Endothelial cell of umbilical vein (primary cell): ENCODE measurements around the gene IL22RA1. TPM values are rescaled to one million over a fixed set of nuclear protein-coding genes. Genes with fewer than 3 reads are reported as not detected.

ENCODE experiments used
- BruUV-seq: library from RNA; stranded (reverse); fragments of 400-500 nt; replicated peaks from 2 replicates; lab custom pipeline; 2021; lab: Mats Ljungman, UMichigan
- CTCF ChIA-PET: fragments of 300-600, 350-600 bp; sonication (Branson Sonifier 250); formaldehyde crosslinking; loops from one replicate; lab custom pipeline; 2021; ENCODE audit warnings: antibody characterized with exemption, inconsistent platforms; lab: Charles Lee
- POLR2A ChIA-PET: fragments of 300-600, 350-600 bp; sonication (Branson Sonifier 250); formaldehyde crosslinking; loops from one replicate; lab custom pipeline; 2021; ENCODE audit warnings: antibody characterized with exemption, inconsistent platforms; lab: Charles Lee
- DNase-seq: peaks from one replicate; pipeline ENCODE4 v3.0.0-alpha.2; 2011; ENCODE audit warnings: low read depth, low spot score
- FAIRE-seq: peaks from 2 replicates; lab custom pipeline; 2011; peaks lifted over from hg19 to GRCh38; lab: Jason Lieb, UNC
- H2AFZ ChIP-seq: 2 replicates; pipeline ENCODE4 v1.6.0; 2012; ENCODE audit warnings: low read depth, low read length, control low read depth, inconsistent platforms
- H3K27ac ChIP-seq: 2 replicates; pipeline ENCODE4 v1.5.1; 2011; ENCODE audit warnings: low read depth, mild to moderate bottlenecking, control low read depth, low read length, moderate library complexity; ENCODE audit not compliant: insufficient read depth
- H3K27me3 ChIP-seq, 2 experiments: 2 replicates each; pipeline versions ENCODE4 v1.6.0 to v1.6.1; 2011; ENCODE audit warnings: low read length in 2 of 2, mixed read lengths in 1 of 2; ENCODE audit not compliant: control insufficient read depth in 2 of 2, insufficient read depth in 2 of 2
- H3K36me3 ChIP-seq, 2 experiments: 2 replicates in 1 of 2; 3 replicates in 1 of 2; pipeline ENCODE4 v1.5.1; 2011; ENCODE audit warnings: low read length in 2 of 2, mild to moderate bottlenecking in 1 of 2, moderate library complexity in 1 of 2; ENCODE audit not compliant: control insufficient read depth in 2 of 2, insufficient read depth in 2 of 2; ENCODE audit errors: extremely low read depth in 1 of 2
- H3K4me1 ChIP-seq: 3 replicates; pipeline ENCODE4 v1.5.1; 2011; ENCODE audit warnings: mild to moderate bottlenecking, low read length; ENCODE audit not compliant: control insufficient read depth, insufficient read depth; ENCODE audit errors: extremely low read depth
- H3K4me2 ChIP-seq: 2 replicates; pipeline ENCODE4 v1.6.1; 2011; ENCODE audit warnings: low read length, control low read depth, mixed read lengths; ENCODE audit not compliant: insufficient read depth
- H3K4me3 ChIP-seq, 3 experiments: fragments of 200-600 bp in 1 of 3; sonication (generic), shearing (Covaris generic) in 1 of 3; replicated peaks in 1 of 3; 2 replicates each; pipeline ENCODE4 v1.5.1; 2011 to 2016; ENCODE audit warnings: control low read depth in 3 of 3, low read length in 3 of 3, mild to moderate bottlenecking in 2 of 3, inconsistent platforms in 1 of 3, low read depth in 1 of 3, moderate library complexity in 1 of 3; ENCODE audit not compliant: insufficient read depth in 1 of 3
- H3K79me2 ChIP-seq: 2 replicates; pipeline ENCODE4 v1.6.0; 2012; ENCODE audit warnings: low read length, inconsistent platforms; ENCODE audit not compliant: control insufficient read depth, insufficient read depth
- H3K9ac ChIP-seq: replicated peaks from 2 replicates; pipeline ENCODE3; 2011; ENCODE audit warnings: low read length, control low read depth; ENCODE audit not compliant: insufficient read depth; ENCODE audit errors: extremely low read depth
- H3K9me1 ChIP-seq: replicated peaks from 3 replicates; pipeline ENCODE4 v1.6.0; 2011; ENCODE audit warnings: mild to moderate bottlenecking, low read length; ENCODE audit not compliant: control insufficient read depth, insufficient read depth; ENCODE audit errors: extremely low read depth
- H3K9me3 ChIP-seq: replicated peaks from 2 replicates; pipeline ENCODE4 v1.5.1; 2012; ENCODE audit warnings: low read length, inconsistent platforms; ENCODE audit not compliant: control insufficient read depth, insufficient read depth
- H4K20me1 ChIP-seq: replicated peaks from 2 replicates; pipeline ENCODE3; 2011; ENCODE audit warnings: mild to moderate bottlenecking, low read length; ENCODE audit not compliant: control insufficient read depth, insufficient read depth; ENCODE audit errors: extremely low read depth
- CTCF ChIP-seq, 2 donors: IDR thresholded peaks; 1 replicate in 1 of 2; 2 replicates in 1 of 2; pipeline ENCODE4 v1.5.1; 2011; ENCODE audit warnings: low read length in 2 of 2, mild to moderate bottlenecking in 2 of 2, moderate library complexity in 2 of 2, control low read depth in 1 of 2, inconsistent platforms in 1 of 2, low read depth in 1 of 2; ENCODE audit not compliant: insufficient read depth in 1 of 2; ENCODE audit errors: extremely low read depth in 1 of 2
- EZH2 ChIP-seq: IDR thresholded peaks from 2 replicates; pipeline ENCODE4 v1.6.1; 2012; ENCODE audit warnings: borderline replicate concordance, low read depth, mild to moderate bottlenecking, moderate library complexity, low read length, inconsistent platforms; ENCODE audit not compliant: severe bottlenecking
- FOS ChIP-seq: IDR thresholded peaks from 2 replicates; pipeline ENCODE4 v1.6.1; 2011; ENCODE audit warnings: mild to moderate bottlenecking, low read length, moderate library complexity, borderline replicate concordance; ENCODE audit not compliant: insufficient read depth
- GATA2 ChIP-seq: IDR thresholded peaks from 2 replicates; pipeline ENCODE4 v1.7.0; 2011; ENCODE audit warnings: low read depth, mild to moderate bottlenecking, moderate library complexity, mixed read lengths, low read length; ENCODE audit not compliant: insufficient read length, insufficient read depth
- JUN ChIP-seq: IDR thresholded peaks from 2 replicates; pipeline ENCODE4 v1.6.1; 2011; ENCODE audit warnings: borderline replicate concordance, low read depth; ENCODE audit not compliant: insufficient read length, insufficient read depth
- MAX ChIP-seq: IDR thresholded peaks from 2 replicates; pipeline ENCODE4 v1.6.1; 2011; ENCODE audit not compliant: insufficient read depth, insufficient read length
- MYC ChIP-seq: IDR thresholded peaks from one replicate; pipeline ENCODE4 v1.6.1; 2011; ENCODE audit warnings: mild to moderate bottlenecking, low read depth, low read length
- POLR2A ChIP-seq: IDR thresholded peaks from 2 replicates; pipeline ENCODE4 v1.6.1; 2012; ENCODE audit warnings: low read depth, mild to moderate bottlenecking, control low read depth, low read length
- POLR2AphosphoS5 ChIP-seq: IDR thresholded peaks from 2 replicates; pipeline ENCODE4 v1.6.1; 2012; ENCODE audit warnings: low read depth, mild to moderate bottlenecking, control low read depth, low read length, moderate library complexity; ENCODE audit not compliant: insufficient read depth
- dilution Hi-C: fragments of 300-500 bp; cut with MboI; formaldehyde crosslinking; loops from one replicate; pipeline ENCODE4 v1.15.0; 2019; ENCODE audit warnings: low sequenced_read_pairs; ENCODE audit not compliant: extremely low pct_ligation_motif_present
- intact Hi-C: fragments of 100-400 bp; cut with micrococcal nuclease; formaldehyde crosslinking; loops from one replicate; pipeline ENCODE4 v1.10.0; 2022
- polyA plus RNA-seq, 4 experiments: library from polyadenylated mRNA; depleted of rRNA in 3 of 4; stranded (reverse) in 3 of 4; unstranded in 1 of 4; fragments of >200 nt; gene quantifications; 2 replicates each; pipeline versions ENCODE4 v1.2.1 to v1.2.3, GENCODE V29; 2011 to 2012; ENCODE audit warnings: missing spikeins in 1 of 4
- total RNA-seq: library from RNA; stranded (reverse); gene quantifications from 2 replicates; pipeline ENCODE4 v1.2.3, GENCODE V29; 2021

IL22RA1 gene
- total and polyA plus RNA-seq, 2 donors (not counting 3 experiments of a cell fraction or from before 2014, with no cell fraction given): not detected

- H3K9me3 ChIP-seq: no peaks in the 10 kb centered on the region
- dilution Hi-C loops (no loop called here), intact Hi-C loops (no loop called here)
- no peak overlapping the region for H2AFZ ChIP-seq
- no peaks in the 10 kb centered on the region for H3K79me2 ChIP-seq
- FAIRE-seq (no peak), DNase-seq (no peak)
- POLR2A ChIA-PET: no interaction called here
- H3K27ac ChIP-seq: no peak overlapping the region
- no peak overlapping the region for H3K9ac ChIP-seq
- H3K36me3 ChIP-seq: no peaks in the 10 kb centered on the region
- BruUV-seq: no TSS peak
- H3K27me3 ChIP-seq: peaks cover 1 to 2% of the 10 kb centered on the region in 2 experiments
- H3K4me1 ChIP-seq: no peaks in the 10 kb centered on the region
- H4K20me1 ChIP-seq: no peaks in the 10 kb centered on the region
- no peak overlapping the region for H3K4me2 ChIP-seq
- CTCF ChIA-PET: interaction anchor here (1.3 kb wide), 1 partner anchor 16 kb away, joined by 3 read pairs; no protein-coding TSS in a partner anchor
- H3K4me3 ChIP-seq: no peak overlapping the region
- no peaks in the 10 kb centered on the region for H3K9me1 ChIP-seq
- TF ChIP-seq FOS: no peak
- TF ChIP-seq CTCF (IDR thresholded peaks at IDR 0.05; ENCODE audit: extremely low read depth in 1 of 2, insufficient read depth in 1 of 2, low read depth in 1 of 2, low read length in 2 of 2): no peak
- no peak for TF ChIP-seq POLR2A
- no peak for TF ChIP-seq POLR2AphosphoS5
- TF ChIP-seq JUN: no peak
- no peak for TF ChIP-seq GATA2
- TF ChIP-seq MAX: no peak
- TF ChIP-seq MYC: no peak
- TF ChIP-seq EZH2: no peak
Observed at GRCh38 chr1:24156542-24157260, 13.8 kb upstream of the IL22RA1 start.
